SU-DHL-6 (cell line): Measurements from ENCODE around the gene CTPS2.

Experiments used
- H2AFZ ChIP-seq: fragments of 200-600 bp; sonication (generic); 2 replicates; pipeline ENCODE4 v1.6.1; 2014; ENCODE audit warnings: low read depth, mild to moderate bottlenecking, moderate library complexity, mixed read lengths, antibody characterized with exemption, low read length; ENCODE audit not compliant: severe bottlenecking
- H3F3A ChIP-seq: fragments of 200-600 bp; shearing (Covaris generic); 2 replicates; pipeline ENCODE4 v1.6.0; 2016; ENCODE audit warnings: antibody characterized with exemption, mild to moderate bottlenecking; ENCODE audit not compliant: insufficient read depth
- H3K27ac ChIP-seq: fragments of 200-600 bp; sonication (generic); 2 replicates; pipeline ENCODE4 v1.5.1; 2016; ENCODE audit warnings: low read depth, mild to moderate bottlenecking, low read length, moderate library complexity, mixed read lengths
- H3K27me3 ChIP-seq: fragments of 200-600 bp; sonication (generic), shearing (Covaris generic); 2 replicates; pipeline ENCODE4 v1.6.0; 2014; ENCODE audit warnings: mild to moderate bottlenecking, low read length
- H3K36me3 ChIP-seq: fragments of 200-600 bp; sonication (generic); 2 replicates; pipeline ENCODE4 v1.6.1; 2014; ENCODE audit warnings: mild to moderate bottlenecking, low read length, mixed read lengths
- H3K4me2 ChIP-seq: fragments of 300-600, 200-600 bp; shearing (Covaris generic), sonication (generic); 2 replicates; pipeline ENCODE4 v1.6.0; 2014; ENCODE audit warnings: low read length, low read depth, mild to moderate bottlenecking; ENCODE audit not compliant: poor library complexity, severe bottlenecking
- H3K4me3 ChIP-seq: fragments of 200-600 bp; sonication (generic); 2 replicates; pipeline ENCODE4 v1.5.1; 2014; ENCODE audit warnings: antibody characterized with exemption, low read length, mild to moderate bottlenecking, mixed read lengths; ENCODE audit not compliant: insufficient read depth, poor library complexity, severe bottlenecking
- H3K79me2 ChIP-seq: fragments of 200-600 bp; sonication (generic); 2 replicates; pipeline ENCODE4 v1.6.1; 2014; ENCODE audit warnings: mild to moderate bottlenecking, low read length, moderate library complexity; ENCODE audit not compliant: insufficient read depth
- H3K9ac ChIP-seq: fragments of 200-600 bp; sonication (generic); 2 replicates; pipeline ENCODE4 v1.7.0; 2014; ENCODE audit warnings: mild to moderate bottlenecking, low read length
- H3K9me2 ChIP-seq: fragments of 200-600 bp; sonication (generic); replicated peaks from 2 replicates; pipeline ENCODE4 v1.6.1; 2014; ENCODE audit warnings: low read length; ENCODE audit not compliant: insufficient read depth
- H3K9me3 ChIP-seq: fragments of 200-600 bp; sonication (generic); 2 replicates; pipeline ENCODE4 v1.6.1; 2014; ENCODE audit warnings: low read length, mixed read lengths; ENCODE audit not compliant: insufficient read depth
- H4K20me1 ChIP-seq: fragments of 200-600 bp; sonication (generic); 2 replicates; pipeline ENCODE4 v1.6.1; 2014; ENCODE audit warnings: low read depth, mild to moderate bottlenecking, antibody characterized with exemption, low read length, moderate library complexity, mixed read lengths
- CTCF ChIP-seq: fragments of 200-600 bp; sonication (generic); IDR thresholded peaks from one replicate; pipeline ENCODE4 v1.5.1; 2017; ENCODE audit warnings: antibody characterized with exemption, mild to moderate bottlenecking, low read length, moderate library complexity; ENCODE audit not compliant: insufficient read depth, poor library complexity, severe bottlenecking
- EZH2phosphoT487 ChIP-seq: fragments of 200-600 bp; sonication (generic), shearing (Covaris generic); conservative IDR thresholded peaks from 2 replicates; pipeline ENCODE4 v1.6.1; 2018; ENCODE audit warnings: mild to moderate bottlenecking, antibody characterized with exemption, low read length, moderate library complexity, mixed read lengths

The CTPS2 gene

GRCh38 chrX:16558489-16558888 lies 154.0 kb downstream of the CTPS2 start:
- no peak overlapping the region for H3K27ac ChIP-seq
- no peaks in the 10 kb centered on the region for H3K36me3 ChIP-seq
- no peaks in the 10 kb centered on the region for H3K79me2 ChIP-seq
- no peak overlapping the region for H2AFZ ChIP-seq
- no peak overlapping the region for H3K4me2 ChIP-seq
- no peaks in the 10 kb centered on the region for H3K27me3 ChIP-seq
- no peak overlapping the region for H3K4me3 ChIP-seq
- H3K9me3 ChIP-seq, result no peaks in the 10 kb centered on the region
- no peak overlapping the region for H3K9ac ChIP-seq
- no peak for TF ChIP-seq EZH2phosphoT487
- TF ChIP-seq CTCF, result no peak
- H4K20me1 ChIP-seq, result no peaks in the 10 kb centered on the region
- H3F3A ChIP-seq, result no peaks in the 10 kb centered on the region
- no peaks in the 10 kb centered on the region for H3K9me2 ChIP-seq

GRCh38 chrX:16552546-16552945 lies 159.9 kb downstream of the CTPS2 start:
- Histone ChIP-seq H3K79me2 (no peaks in the 10 kb centered on the region), H3K9me3 (no peaks in the 10 kb centered on the region), H3K4me2 (no peak overlapping the region), H3K9me2 (no peaks in the 10 kb centered on the region), H2AFZ (no peak overlapping the region), H3K9ac (no peak overlapping the region), H3K27ac (no peak overlapping the region), H3K36me3 (no peaks in the 10 kb centered on the region), H3K27me3 (no peaks in the 10 kb centered on the region), H3K4me3 (no peak overlapping the region), H3F3A (no peaks in the 10 kb centered on the region), H4K20me1 (no peaks in the 10 kb centered on the region)
- TF ChIP-seq EZH2phosphoT487 (no peak), CTCF (no peak)

GRCh38 chrX:16547644-16548043 lies 164.8 kb downstream of the CTPS2 start:
- Histone ChIP-seq H3K4me3 (no peak overlapping the region), H3K27ac (no peak overlapping the region), H3K27me3 (no peaks in the 10 kb centered on the region), H4K20me1 (no peaks in the 10 kb centered on the region), H3F3A (no peaks in the 10 kb centered on the region), H3K9me2 (no peaks in the 10 kb centered on the region), H3K79me2 (no peaks in the 10 kb centered on the region), H3K4me2 (no peak overlapping the region), H3K9ac (no peak overlapping the region), H2AFZ (no peak overlapping the region), H3K36me3 (no peaks in the 10 kb centered on the region), H3K9me3 (no peaks in the 10 kb centered on the region)
- TF ChIP-seq EZH2phosphoT487, result no peak
- TF ChIP-seq CTCF, result no peak
